OCI-M1 (cell line): ENCODE results near the gene G3BP1.
"Not testable (repeated sequence)": the region's sequence is repeated elsewhere in the genome, so short reads cannot be mapped to it uniquely, and the experiment has no call there.

Source experiments
- DNase-seq: peaks from one replicate; lab custom pipeline; 2025; lab: John Stamatoyannopoulos, UW

G3BP1 gene

GRCh38 chr5:151755383-151755782, 16.4 kb upstream of the G3BP1 start:
- DNase-seq = no peak

GRCh38 chr5:151757233-151758140, 14.3 kb upstream of the G3BP1 start:
- peak; percentile 66 for DNase-seq

DNA sequence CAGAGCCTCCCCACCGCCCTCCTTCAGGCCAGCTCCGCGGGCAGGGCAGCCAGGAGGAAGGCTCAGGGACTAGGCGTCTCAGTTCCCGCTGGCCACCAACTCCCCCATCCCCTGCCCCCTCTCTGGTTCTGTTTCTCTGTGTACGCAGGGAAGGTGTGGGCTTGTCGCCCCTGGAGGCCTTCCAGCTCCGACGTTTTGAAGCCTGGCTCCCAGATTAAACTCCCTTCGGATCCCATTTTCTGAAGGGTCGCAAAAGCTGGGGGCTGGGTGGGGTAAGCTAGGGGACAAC, 13.7 kb upstream of the G3BP1 start:
- peak; percentile 68 for DNase-seq

DNA sequence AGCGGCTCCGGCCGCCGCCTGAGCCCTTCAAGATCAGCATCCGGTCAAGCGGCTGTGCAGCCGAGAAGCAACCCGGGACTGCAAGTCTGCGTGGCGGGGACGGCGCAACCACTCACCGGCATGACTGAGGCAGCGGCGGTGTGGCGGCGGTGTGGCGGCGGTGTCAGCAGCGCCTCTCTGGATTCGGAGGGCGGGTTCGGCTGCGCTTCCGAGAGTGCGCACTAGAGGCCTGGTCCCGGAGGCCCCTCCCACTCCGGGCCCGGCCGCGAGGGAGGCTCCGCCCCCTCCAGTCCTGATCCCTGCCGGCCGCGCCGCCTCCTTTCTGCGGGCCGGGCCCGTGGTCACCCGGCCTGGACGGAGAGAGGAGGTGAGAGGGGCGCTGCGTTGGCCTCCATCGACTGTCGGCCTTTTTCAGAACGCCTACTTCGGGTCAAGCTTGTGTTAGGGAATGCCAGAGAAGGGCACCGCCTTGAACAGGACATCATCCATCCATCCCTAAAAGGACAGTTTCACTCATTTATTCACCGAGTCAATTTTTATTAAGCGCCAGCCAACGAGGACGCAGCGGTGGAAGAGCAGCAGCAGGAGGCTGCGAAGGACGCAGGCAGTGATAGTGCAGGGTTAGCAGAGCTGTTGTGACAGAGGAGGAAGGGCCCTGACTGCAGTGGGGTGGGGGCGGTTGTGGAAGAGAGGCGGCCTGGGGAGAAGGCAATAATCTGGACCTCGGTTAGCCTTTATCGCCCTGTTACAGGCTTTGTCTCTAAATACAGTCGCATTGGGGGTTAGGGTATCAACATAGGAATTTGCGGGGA, 13.1 kb upstream of the G3BP1 start, which contains the start of gene ATOX1:
Gene ATOX1, minus strand, starts transcription at position 202 of the 812 bp plus-strand sequence. Its CDS starts 80 bp downstream, at position 122.
- DNase-seq = peak; percentile 96

DNA sequence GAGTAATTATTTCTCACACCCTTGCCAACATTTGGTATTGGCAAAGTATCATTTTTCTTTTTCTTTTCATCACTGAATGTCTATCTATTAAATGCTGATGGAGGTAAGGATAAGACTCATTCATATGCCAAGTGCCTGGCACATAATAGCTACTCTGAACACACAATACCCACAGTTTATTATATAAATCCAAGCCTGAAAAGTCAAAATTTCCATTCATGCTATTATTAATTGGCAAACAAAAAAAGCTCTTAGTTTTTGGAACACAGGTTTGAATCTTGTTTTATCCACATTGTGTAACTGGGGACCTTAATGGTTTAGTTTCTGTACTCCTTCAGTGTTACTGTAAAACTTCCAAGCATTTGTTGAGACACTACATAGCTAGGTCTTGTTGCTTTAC, 7.0 kb upstream of the G3BP1 start:
- no peak for DNase-seq

DNA sequence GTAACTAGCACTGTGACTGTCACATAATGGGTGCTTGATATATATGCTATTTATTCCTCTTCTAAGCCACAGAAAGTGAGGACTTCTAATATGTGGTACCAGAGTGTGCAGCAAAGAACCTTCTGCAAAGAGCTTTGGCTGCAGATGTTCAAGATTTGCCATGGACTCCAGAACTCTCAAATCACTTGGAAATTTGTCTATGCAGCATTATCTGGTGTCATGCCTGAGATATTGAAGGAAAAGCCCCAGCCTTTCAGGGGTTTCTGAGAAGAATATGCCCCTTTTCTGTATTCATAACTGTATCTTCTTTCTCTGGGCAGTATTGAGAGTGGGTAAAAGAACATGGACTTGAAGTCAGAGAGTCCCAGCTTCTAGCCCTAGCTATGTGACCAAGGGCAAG, 4.8 kb upstream of the G3BP1 start:
- DNase-seq = no peak

DNA sequence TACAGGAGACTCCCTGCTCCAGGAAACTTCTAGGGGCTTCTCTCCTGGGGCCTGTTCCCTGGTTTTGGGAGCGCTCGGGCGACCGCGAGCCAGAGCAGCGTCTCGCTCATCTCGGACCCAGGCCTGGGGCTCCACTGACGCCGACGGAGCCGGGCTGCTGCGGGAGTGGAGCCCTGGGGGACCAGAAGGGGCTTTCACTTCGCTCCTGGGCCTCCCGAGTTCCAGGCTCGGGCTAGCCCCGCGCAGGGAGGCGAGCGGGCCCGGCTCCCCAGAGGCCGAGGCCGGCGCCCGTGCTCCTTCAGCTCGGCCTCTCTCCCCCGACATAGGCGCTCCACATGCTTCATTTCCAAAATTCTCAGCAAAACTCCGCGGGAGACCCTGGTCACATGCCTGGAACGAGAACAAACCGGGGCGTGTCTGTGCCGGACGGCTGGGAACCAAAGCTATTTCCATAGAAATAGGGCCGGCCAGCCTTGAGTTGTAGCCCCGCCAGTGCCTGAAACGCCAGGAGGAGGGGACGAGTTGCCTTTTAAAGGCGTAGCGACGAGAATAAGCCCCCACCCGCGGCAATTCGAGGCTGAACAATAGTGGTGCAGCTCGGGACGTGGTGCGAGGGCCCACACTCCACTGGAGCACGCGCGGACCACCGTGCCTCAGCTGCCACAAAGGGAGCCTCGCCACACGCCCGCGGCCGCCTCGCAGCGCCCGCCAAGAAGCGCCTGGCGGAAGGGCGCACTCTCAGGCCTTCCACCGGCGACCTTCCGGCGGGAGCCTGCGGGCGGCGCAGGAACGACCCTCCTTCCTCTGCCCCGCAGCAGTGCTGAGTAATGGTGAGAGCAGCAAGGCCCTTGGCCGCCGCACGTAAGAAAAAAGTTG, 1.1 kb upstream of the G3BP1 start:
- peak; percentile 90 for DNase-seq

DNA sequence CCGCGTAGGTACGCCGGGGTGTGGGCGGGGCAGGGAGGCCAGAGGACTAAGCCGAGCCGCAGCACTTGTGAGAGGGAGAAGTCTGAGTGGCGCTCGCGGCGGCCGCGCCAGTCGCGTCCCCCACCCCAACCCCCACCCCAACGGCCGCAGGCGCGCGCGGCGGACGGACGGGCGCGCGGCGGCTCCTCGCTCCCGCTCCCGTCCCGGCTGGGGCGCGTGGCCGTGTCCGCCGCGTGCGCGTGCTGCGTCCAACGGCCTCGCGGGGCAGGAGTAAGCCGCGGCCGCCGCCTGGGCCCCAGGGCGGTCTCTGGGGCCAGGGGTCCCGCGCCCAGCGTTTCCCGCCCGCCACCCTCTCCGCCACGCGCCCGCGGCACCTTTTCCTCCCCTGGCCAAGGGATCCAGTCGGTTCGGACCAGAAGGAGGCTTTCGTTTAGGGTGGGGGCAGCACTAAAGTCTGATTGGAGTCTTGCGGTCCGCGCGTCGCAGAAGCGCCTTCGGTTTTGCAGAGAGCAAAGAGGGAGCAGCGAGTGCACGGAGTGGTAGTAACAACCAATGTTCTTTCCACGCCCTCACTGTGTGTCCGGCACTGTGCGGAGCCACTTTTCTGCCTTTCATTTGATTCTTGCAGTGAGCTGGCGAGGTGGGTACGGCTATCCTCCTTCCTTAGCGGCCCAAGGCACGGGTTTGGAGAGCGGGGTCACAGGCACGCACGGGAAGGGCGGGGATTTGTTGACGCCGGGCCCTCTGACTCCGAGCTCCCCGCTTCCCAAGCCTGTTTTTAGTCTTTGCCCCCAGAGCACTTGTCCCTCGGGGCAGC, 483 bp downstream of the G3BP1 start:
- peak; percentile 69 for DNase-seq

GRCh38 chr5:151772846-151773561, 1.2 kb downstream of the G3BP1 start:
- peak; percentile 55 for DNase-seq

DNA sequence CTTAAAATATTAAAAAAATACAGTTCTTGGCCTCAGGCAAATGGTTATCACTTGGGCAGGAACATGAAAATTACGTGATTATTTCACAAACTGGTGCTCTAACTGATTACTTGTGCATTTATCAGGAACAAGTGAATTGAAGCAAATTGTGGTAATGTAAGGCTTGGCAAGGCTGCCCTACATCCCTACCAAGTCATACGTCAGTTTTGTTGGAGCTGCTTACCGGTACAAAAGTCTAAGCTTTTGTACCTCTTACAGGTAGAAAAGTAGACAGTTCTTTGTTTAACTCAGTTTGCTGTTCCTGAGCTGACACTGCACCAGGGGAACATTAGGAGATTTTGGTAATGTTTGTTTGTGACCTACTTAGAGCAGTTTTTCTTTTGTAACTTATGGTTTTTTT, 2.2 kb downstream of the G3BP1 start:
- DNase-seq = peak; percentile 43

DNA sequence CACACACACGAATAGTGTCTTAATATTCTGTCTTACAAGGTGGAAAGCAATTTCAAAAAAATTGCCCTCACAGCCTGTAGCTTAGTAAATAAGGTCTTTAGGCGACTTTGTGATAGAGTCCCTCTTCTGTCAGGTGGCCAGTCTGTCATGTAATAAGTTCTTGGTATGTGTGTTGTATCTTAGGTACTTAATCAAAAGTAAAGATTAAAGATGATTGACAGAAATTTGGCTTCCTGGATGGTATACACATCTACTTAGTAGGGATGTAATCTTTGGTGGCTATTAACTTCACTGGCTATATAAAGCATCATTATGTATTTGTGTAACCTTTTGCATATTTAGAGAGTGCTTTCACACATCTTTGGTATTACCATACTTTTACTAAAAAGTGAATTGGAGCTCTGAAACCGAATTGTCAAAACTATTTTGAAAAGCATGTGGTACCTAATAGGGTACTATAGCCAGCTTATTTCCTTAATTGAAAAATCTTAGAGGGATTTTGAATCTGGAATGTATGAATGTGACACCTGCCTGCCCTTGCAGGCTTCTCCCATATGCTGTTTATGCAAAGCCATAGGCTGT, 3.4 kb downstream of the G3BP1 start:
- DNase-seq = peak; percentile 15

GRCh38 chr5:151779531-151780125, 7.9 kb downstream of the G3BP1 start:
- no peak for DNase-seq

DNA sequence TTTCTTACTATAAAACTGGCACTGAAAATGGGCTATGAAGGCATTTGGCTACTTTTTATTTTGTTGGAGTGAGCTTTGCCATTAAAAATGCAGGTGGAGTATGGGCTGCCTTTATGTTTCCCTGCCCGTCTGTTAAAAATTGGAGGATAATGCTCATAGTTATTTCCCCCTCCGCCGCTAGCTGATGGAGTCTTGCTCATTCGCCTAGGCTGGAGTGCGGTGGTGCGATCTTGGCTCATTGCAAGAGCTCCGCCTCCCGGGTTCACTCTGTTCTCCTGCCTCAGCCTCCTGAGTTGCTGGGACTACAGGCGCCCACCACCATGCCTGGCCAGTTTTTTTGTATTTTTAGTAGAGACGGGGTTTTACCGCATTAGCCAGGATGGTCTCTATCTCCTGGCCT, 8.6 kb downstream of the G3BP1 start:
- DNase-seq = no peak

DNA sequence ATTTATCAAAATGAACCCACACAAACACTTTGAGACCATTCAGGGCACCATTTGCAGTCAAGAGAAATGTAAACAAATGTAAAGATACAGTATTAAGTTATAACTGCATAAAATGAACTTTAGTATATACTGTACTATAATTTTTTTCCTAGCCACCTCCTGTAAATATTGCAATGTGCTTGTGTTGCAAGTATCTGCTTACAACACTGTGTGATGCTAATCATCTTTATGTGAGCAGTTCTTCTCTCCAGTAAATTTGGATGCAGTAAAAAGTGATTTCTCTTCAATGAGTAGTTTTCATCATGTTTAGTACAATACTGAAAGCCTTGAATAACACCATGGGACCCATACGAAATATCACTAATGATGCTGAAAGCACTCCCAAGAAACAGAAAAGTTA, 9.4 kb downstream of the G3BP1 start:
- DNase-seq = peak; percentile 30

DNA sequence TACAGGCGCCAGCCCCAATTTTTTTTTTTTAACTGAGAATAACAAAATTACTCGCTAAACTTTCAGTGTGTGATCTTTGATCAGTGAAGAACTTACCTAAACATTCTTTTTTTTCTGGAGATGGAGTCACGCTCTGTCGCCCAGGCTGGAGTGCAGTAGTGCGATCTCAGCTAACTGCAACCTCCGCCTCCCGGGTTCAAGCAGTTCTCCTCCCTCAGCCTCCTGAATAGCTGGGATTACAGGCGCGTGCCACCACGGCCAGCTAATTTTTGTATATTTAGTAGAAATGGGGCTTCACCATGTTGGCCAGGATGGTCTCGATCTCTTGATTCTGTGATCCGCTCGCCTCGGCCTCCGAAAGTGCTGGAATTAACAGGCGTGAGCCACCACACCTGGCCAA, 11.9 kb downstream of the G3BP1 start:
- DNase-seq = not testable (repeated sequence)

DNA sequence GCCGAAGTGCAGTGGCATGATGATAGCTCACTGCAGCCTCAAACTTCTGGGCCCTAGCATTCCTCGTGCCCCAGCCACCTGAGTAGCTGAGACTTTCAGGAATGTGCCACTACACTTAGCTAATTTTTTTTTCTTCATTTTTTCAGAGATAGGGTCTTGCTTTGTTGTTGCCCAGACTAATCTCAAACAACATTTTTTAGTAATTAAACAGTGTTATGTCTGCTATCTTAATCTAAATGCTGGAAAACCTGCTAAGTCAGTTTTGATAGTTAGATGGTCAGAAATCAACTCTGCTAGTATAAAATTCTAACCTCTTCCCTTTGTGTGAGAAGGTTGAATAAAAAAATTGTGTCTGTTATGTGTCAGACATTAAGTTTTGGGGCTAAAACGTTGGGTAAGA, 12.4 kb downstream of the G3BP1 start:
- no peak for DNase-seq

DNA sequence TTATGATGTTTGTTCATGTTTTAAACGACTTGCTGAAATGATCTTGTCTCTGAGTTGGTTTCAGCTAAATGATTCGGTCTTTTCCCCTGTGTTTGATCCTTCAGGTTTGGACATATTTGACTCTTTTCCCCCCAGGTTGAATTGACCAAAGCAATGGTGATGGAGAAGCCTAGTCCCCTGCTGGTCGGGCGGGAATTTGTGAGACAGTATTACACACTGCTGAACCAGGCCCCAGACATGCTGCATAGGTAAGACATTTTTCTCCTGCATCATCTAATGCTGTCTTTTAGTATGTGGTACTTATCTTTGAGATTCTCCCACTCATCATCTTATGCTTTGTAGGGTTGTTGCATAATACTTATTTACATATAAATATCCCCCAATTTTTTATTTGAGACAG, 14.7 kb downstream of the G3BP1 start:
- no peak for DNase-seq

DNA sequence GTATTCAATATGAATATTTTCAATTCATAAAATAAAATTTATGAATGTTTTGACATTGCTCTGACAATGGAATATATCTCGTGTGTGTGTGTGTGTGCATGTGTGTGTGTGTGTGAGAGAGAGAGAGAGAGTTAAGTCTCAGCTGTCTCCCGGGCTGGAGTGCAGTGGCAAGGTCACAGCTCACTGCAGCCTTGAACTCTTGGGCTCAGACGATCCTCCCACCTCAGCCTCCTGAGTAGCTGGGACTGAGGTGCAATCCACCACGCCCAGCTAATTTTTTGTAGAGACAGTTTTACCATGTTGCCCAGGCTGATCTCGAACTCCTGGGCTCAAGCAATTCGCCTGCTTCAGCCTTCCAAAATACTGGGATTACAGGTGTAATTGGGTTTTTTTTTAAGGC, 16.1 kb downstream of the G3BP1 start:
- no peak for DNase-seq

DNA sequence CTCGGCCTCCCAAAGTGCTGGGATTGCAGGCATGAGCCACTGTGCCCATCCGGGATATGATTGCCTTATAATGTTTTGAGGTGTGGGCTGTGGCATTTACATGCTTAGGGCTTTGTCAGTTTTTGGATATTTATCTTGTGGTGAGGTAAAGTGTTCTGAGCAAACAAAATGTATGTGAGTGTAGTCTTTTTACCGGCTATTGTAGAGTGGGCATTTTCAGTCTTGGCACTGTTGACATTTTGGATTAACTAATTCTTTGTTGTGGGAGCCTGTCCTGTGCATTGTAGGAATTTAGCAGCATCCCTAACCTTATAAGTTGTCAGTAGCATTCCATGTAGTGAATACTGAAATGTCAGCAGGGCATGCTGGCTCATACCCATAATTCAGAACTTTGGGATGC, 21.6 kb downstream of the G3BP1 start:
- no peak for DNase-seq

DNA sequence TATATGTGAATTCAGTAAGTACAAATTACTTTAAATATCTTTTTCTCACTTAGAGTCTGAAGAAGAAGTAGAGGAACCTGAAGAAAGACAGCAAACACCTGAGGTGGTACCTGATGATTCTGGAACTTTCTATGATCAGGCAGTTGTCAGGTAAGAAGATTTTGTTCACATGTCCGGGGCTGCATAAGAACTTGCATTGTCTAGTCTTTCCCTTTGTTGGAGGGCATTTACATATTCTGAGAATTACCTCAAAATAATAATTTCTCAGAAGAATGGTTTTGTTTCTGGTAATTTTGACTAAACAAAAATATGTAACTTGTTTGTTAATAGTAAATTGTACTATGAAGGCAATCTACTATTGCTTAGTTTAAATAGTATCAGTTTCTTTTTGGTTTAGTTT, 23.7 kb downstream of the G3BP1 start:
- no peak for DNase-seq
